GM23338 (cell line): ENCODE data around the gene SMIM9. TPM values are rescaled to one million over a fixed set of nuclear protein-coding genes. Genes with fewer than 3 reads are reported as not detected.

Experiments
- ATAC-seq: fragments of 200-7000 bp; cut with Tn5 transposase; 3 replicates; pipeline ENCODE4 v1.9.1; 2020
- DNase-seq: peaks from one replicate; pipeline ENCODE4 v3.0.0-alpha.2; 2015; ENCODE audit warnings: low spot score
- H2AFZ ChIP-seq: fragments of 200-600 bp; sonication (generic); 2 replicates; pipeline ENCODE4 v1.8.0; 2016; ENCODE audit warnings: antibody characterized with exemption, mild to moderate bottlenecking, moderate library complexity
- H3F3A ChIP-seq: fragments of 200-600 bp; sonication (generic); replicated peaks from 2 replicates; pipeline ENCODE4 v1.8.0; 2017; ENCODE audit warnings: antibody characterized with exemption, mixed run types, low read depth
- H3K27ac ChIP-seq: fragments of 200-600 bp; sonication (generic); 2 replicates; pipeline ENCODE4 v1.6.1; 2016; ENCODE audit warnings: low read depth
- H3K27me3 ChIP-seq: fragments of 200-600 bp; sonication (generic); 2 replicates; pipeline ENCODE4 v1.8.0; 2016; ENCODE audit warnings: mild to moderate bottlenecking, mixed run types, moderate library complexity; ENCODE audit not compliant: insufficient read depth
- H3K36me3 ChIP-seq: fragments of 200-600 bp; sonication (generic); 2 replicates; pipeline ENCODE4 v1.8.0; 2016; ENCODE audit warnings: mild to moderate bottlenecking; ENCODE audit not compliant: insufficient read depth
- H3K4me1 ChIP-seq: fragments of 200-600 bp; sonication (generic); 2 replicates; pipeline ENCODE4 v1.8.0; 2016; ENCODE audit warnings: mild to moderate bottlenecking, moderate library complexity; ENCODE audit not compliant: insufficient read depth
- H3K4me2 ChIP-seq: fragments of 200-600 bp; sonication (generic); 2 replicates; pipeline ENCODE4 v1.7.1; 2017; ENCODE audit warnings: mixed run types
- H3K4me3 ChIP-seq: fragments of 200-600 bp; sonication (generic); 2 replicates; pipeline ENCODE4 v1.6.1; 2016; ENCODE audit warnings: mixed run types
- H3K79me2 ChIP-seq: fragments of 200-600 bp; sonication (generic); replicated peaks from 2 replicates; pipeline ENCODE4 v1.8.0; 2017; ENCODE audit warnings: mild to moderate bottlenecking; ENCODE audit not compliant: insufficient read depth
- H3K9me2 ChIP-seq: fragments of 200-600 bp; sonication (generic); 2 replicates; pipeline ENCODE4 v1.8.0; 2017; ENCODE audit not compliant: insufficient read depth
- H4K20me1 ChIP-seq: fragments of 200-600 bp; sonication (generic); replicated peaks from 2 replicates; pipeline ENCODE4 v1.8.0; 2017; ENCODE audit warnings: mild to moderate bottlenecking; ENCODE audit not compliant: insufficient read depth
- H3K27ac Mint-ChIP-seq: 2 replicates; pipeline ENCODE4 v1.8.0; 2020; ENCODE audit warnings: inconsistent platforms, mild to moderate bottlenecking, moderate library complexity, mixed read lengths
- H3K27me3 Mint-ChIP-seq: 3 replicates; pipeline ENCODE4 v1.8.0; 2022; ENCODE audit warnings: low read depth, mild to moderate bottlenecking, moderate library complexity, mixed read lengths, inconsistent platforms; ENCODE audit not compliant: insufficient read depth, poor library complexity
- H3K36me3 Mint-ChIP-seq: 3 replicates; pipeline ENCODE4 v1.8.0; 2021; ENCODE audit warnings: low read depth, mild to moderate bottlenecking, inconsistent platforms, moderate library complexity, mixed read lengths
- H3K4me1 Mint-ChIP-seq: 3 replicates; pipeline ENCODE4 v1.8.0; 2020; ENCODE audit warnings: mild to moderate bottlenecking, inconsistent platforms, mixed read lengths
- H3K4me3 Mint-ChIP-seq: 3 replicates; pipeline ENCODE4 v1.8.0; 2021; ENCODE audit warnings: moderate library complexity, mild to moderate bottlenecking, inconsistent platforms, mixed read lengths
- H3K9me3 Mint-ChIP-seq: 3 replicates; pipeline ENCODE4 v1.8.0; 2020; ENCODE audit warnings: moderate library complexity, mild to moderate bottlenecking, inconsistent platforms, mixed read lengths
- CTCF ChIP-seq, 2 experiments: fragments of 200-600 bp in 1 of 2; sonication (generic) in 1 of 2; conservative IDR thresholded peaks; 2 replicates each; pipeline versions ENCODE4 v1.5.1 to v1.6.1; 2016 to 2017; ENCODE audit warnings: antibody characterized with exemption in 2 of 2, low read depth in 2 of 2, mild to moderate bottlenecking in 2 of 2, moderate library complexity in 1 of 2
- EZH2 ChIP-seq: fragments of 200-600 bp; sonication (generic); IDR thresholded peaks from one replicate; pipeline ENCODE4 v1.8.0; 2017; ENCODE audit warnings: antibody characterized with exemption, mild to moderate bottlenecking, low read depth; ENCODE audit not compliant: unreplicated experiment
- EZH2phosphoT487 ChIP-seq: fragments of 200-600 bp; sonication (generic); IDR thresholded peaks from one replicate; pipeline ENCODE4 v1.8.1; 2018; ENCODE audit warnings: antibody characterized with exemption; ENCODE audit not compliant: unreplicated experiment
- POLR2AphosphoS5 ChIP-seq: IDR thresholded peaks from 2 replicates; pipeline ENCODE4 v1.6.1; 2016; ENCODE audit warnings: antibody characterized with exemption, low read depth
- polyA plus RNA-seq: library from polyadenylated mRNA; unstranded; fragments of >200 nt; fragmentation: Nextera tagmentation; extraction: Ambion mirVana; gene quantifications from 2 replicates; pipeline ENCODE4 v1.2.1, GENCODE V29; 2016
- total RNA-seq: library from RNA; depleted of rRNA; stranded (reverse); fragments of >200 nt; shearing (Covaris generic); gene quantifications from 2 replicates; pipeline ENCODE4 v1.2.3, GENCODE V29; 2014
- TF ChIP-seq, protein P1 (sequence below): fragments of 250-450 bp; sonication (Bioruptor Pico); IDR thresholded peaks from 2 replicates; pipeline ENCODE4 v1.5.0; 2020; ENCODE audit warnings: mild to moderate bottlenecking, moderate library complexity

The SMIM9 gene
- total and polyA plus RNA-seq, 2 experiments from 2014 or later = not detected

DNA sequence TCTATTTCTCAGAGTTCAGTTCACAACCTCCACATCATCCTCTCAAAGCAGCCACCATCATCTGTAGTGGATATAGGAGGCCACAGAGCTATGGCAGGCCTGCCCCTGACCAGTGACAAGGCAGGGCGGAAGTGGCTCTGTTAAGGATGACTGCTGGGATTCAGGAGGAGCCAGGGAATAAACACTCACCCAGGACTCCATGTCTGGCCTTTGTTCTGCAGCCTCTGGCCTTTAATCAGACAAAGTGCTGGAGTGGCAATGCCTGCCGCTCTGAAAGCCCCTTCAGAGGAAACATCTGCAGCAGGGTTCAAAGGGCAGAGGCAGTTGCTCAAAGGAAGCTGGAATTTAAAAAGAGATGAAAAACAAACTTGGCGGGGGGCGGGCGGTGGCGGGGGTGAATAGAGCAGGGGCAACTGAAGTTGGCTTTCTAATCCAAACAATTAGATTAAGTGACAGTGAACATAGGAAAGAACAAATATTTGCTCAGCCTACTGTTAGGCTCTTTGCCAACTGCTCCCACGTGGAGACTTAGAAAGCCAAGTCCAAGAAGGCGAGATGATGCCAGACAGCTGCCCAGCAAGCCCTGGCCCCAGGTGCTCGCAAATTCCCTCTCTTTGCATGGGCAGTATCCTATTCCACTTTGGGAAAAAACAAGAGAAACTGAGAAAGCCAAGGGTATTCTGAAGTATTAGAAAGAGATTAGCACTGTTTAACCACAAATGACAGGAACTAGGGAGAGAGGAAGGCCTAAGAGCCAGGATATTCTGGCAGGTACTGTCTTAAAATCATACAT is 34.7 kb downstream of the SMIM9 start (continued):
- TF ChIP-seq, protein P1, sequence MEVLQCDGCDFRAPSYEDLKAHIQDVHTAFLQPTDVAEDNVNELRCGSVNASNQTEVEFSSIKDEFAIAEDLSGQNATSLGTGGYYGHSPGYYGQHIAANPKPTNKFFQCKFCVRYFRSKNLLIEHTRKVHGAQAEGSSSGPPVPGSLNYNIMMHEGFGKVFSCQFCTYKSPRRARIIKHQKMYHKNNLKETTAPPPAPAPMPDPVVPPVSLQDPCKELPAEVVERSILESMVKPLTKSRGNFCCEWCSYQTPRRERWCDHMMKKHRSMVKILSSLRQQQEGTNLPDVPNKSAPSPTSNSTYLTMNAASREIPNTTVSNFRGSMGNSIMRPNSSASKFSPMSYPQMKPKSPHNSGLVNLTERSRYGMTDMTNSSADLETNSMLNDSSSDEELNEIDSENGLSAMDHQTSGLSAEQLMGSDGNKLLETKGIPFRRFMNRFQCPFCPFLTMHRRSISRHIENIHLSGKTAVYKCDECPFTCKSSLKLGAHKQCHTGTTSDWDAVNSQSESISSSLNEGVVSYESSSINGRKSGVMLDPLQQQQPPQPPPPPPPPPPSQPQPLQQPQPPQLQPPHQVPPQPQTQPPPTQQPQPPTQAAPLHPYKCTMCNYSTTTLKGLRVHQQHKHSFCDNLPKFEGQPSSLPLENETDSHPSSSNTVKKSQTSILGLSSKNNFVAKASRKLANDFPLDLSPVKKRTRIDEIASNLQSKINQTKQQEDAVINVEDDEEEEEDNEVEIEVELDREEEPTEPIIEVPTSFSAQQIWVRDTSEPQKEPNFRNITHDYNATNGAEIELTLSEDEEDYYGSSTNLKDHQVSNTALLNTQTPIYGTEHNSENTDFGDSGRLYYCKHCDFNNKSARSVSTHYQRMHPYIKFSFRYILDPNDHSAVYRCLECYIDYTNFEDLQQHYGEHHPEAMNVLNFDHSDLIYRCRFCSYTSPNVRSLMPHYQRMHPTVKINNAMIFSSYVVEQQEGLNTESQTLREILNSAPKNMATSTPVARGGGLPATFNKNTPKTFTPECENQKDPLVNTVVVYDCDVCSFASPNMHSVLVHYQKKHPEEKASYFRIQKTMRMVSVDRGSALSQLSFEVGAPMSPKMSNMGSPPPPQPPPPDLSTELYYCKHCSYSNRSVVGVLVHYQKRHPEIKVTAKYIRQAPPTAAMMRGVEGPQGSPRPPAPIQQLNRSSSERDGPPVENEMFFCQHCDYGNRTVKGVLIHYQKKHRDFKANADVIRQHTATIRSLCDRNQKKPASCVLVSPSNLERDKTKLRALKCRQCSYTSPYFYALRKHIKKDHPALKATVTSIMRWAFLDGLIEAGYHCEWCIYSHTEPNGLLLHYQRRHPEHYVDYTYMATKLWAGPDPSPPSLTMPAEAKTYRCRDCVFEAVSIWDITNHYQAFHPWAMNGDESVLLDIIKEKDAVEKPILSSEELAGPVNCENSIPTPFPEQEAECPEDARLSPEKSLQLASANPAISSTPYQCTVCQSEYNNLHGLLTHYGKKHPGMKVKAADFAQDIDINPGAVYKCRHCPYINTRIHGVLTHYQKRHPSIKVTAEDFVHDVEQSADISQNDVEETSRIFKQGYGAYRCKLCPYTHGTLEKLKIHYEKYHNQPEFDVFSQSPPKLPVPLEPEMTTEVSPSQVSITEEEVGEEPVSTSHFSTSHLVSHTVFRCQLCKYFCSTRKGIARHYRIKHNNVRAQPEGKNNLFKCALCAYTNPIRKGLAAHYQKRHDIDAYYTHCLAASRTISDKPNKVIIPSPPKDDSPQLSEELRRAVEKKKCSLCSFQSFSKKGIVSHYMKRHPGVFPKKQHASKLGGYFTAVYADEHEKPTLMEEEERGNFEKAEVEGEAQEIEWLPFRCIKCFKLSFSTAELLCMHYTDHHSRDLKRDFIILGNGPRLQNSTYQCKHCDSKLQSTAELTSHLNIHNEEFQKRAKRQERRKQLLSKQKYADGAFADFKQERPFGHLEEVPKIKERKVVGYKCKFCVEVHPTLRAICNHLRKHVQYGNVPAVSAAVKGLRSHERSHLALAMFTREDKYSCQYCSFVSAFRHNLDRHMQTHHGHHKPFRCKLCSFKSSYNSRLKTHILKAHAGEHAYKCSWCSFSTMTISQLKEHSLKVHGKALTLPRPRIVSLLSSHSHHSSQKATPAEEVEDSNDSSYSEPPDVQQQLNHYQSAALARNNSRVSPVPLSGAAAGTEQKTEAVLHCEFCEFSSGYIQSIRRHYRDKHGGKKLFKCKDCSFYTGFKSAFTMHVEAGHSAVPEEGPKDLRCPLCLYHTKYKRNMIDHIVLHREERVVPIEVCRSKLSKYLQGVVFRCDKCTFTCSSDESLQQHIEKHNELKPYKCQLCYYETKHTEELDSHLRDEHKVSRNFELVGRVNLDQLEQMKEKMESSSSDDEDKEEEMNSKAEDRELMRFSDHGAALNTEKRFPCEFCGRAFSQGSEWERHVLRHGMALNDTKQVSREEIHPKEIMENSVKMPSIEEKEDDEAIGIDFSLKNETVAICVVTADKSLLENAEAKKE (CRISPR knock-in tag) = no peak
- TF ChIP-seq EZH2 = no peak
- no peak for TF ChIP-seq CTCF (conservative IDR thresholded peaks at IDR 0.05; ENCODE audit: low read depth in 2 of 2)

- peaks cover 23% of the 10 kb centered on the region for H3K4me1 Mint-ChIP-seq
- H3K36me3 Mint-ChIP-seq = no peaks in the 10 kb centered on the region
- Histone ChIP-seq H3K4me2 (peak overlapping the region; percentile 42; the same call in 1 of the 2 replicates), H3F3A (no peaks in the 10 kb centered on the region), H3K79me2 (peaks cover 6% of the 10 kb centered on the region; the same call in 1 of the 2 replicates), H3K36me3 (no peaks in the 10 kb centered on the region), H3K9me2 (no peaks in the 10 kb centered on the region), H3K4me1 (peaks cover 21% of the 10 kb centered on the region; the same call in 1 of the 2 replicates), H3K27ac (no peak overlapping the region), H4K20me1 (no peaks in the 10 kb centered on the region), H2AFZ (no peak overlapping the region), H3K4me3 (no peak overlapping the region), H3K27me3 (0 out of 2 replicates have a peak, but pooled peaks cover 3% of the 10 kb centered on the region)
- DNase-seq = peak; percentile 29
- peaks cover 4% of the 10 kb centered on the region for H3K27me3 Mint-ChIP-seq
- no peak overlapping the region for H3K4me3 Mint-ChIP-seq
- H3K9me3 Mint-ChIP-seq = no peaks in the 10 kb centered on the region
- no peak for ATAC-seq
- H3K27ac Mint-ChIP-seq = no peak overlapping the region
- TF ChIP-seq POLR2AphosphoS5 (no peak), EZH2phosphoT487 (no peak)
- TF ChIP-seq, protein P1 (CRISPR knock-in tag) = no peak
Measured at GRCh38 chrX:154797006-154797405, 37.5 kb downstream of the SMIM9 start.
